ENCODE data around the gene CYP19A1. TPM values are rescaled to one million over a fixed set of nuclear protein-coding genes. Genes with fewer than 3 reads are reported as not detected.

Gene CYP19A1
- total RNA-seq, 1 experiment from 2014 or later = not detected

DNA sequence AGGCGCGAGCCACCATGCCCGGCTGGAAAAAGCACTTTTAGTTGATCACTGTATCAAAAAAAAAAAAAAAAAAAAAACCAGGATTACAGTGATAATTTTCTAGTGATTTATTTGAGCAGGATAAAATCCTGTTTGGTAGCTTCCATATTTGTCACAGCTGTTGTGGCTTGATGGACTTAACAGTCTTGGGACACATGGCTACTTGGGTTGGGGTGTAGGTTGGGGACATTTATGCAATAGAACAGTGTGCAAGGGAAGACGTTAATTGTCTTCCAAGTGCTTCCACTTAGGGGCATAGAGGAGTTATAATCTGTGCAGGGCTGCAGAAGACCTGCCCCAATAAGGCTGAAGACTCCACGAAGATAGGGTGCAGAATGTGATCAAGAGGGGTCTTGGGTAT is 136.8 kb downstream of the CYP19A1 start:
- Histone ChIP-seq H3K27me3 (ENCODE audit: control insufficient read depth, insufficient read depth, low read length) (no peaks in the 10 kb centered on the region; the same call in 1 of the 2 replicates), H3K27ac (ENCODE audit: low read length) (no peak overlapping the region), H3K36me3 (ENCODE audit: control insufficient read depth, insufficient read depth, low read length) (no peaks in the 10 kb centered on the region), H3K4me3 (ENCODE audit: low read depth in 2 of 2, low read length in 2 of 2) (no peak overlapping the region), H3K9me3 (ENCODE audit: control insufficient read depth, insufficient read depth, low read depth, low read length) (no peaks in the 10 kb centered on the region), H3K4me1 (ENCODE audit: control insufficient read depth, insufficient read depth, low read length) (no peaks in the 10 kb centered on the region)
- in situ Hi-C loops (cut with HindIII; ENCODE audit: low pct_unique_long_range_greater_than_20kb, low sequenced_read_pairs) = no loop called here
- intact Hi-C loops (cut with micrococcal nuclease; ENCODE audit: unreplicated experiment) = no loop called here
- DNase-seq (ENCODE audit: low read depth, low spot score) (no peak), ATAC-seq (no peak)
- BruUV-seq (replicated peaks) = no TSS peak
- POLR2A ChIA-PET = no interaction called here
- CTCF ChIA-PET = no interaction called here
- TF ChIP-seq, protein P1, sequence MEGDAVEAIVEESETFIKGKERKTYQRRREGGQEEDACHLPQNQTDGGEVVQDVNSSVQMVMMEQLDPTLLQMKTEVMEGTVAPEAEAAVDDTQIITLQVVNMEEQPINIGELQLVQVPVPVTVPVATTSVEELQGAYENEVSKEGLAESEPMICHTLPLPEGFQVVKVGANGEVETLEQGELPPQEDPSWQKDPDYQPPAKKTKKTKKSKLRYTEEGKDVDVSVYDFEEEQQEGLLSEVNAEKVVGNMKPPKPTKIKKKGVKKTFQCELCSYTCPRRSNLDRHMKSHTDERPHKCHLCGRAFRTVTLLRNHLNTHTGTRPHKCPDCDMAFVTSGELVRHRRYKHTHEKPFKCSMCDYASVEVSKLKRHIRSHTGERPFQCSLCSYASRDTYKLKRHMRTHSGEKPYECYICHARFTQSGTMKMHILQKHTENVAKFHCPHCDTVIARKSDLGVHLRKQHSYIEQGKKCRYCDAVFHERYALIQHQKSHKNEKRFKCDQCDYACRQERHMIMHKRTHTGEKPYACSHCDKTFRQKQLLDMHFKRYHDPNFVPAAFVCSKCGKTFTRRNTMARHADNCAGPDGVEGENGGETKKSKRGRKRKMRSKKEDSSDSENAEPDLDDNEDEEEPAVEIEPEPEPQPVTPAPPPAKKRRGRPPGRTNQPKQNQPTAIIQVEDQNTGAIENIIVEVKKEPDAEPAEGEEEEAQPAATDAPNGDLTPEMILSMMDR (IDR thresholded peaks at IDR 0.05) = no peak
- TF ChIP-seq POLR2AphosphoS5 (IDR thresholded peaks at IDR 0.05; ENCODE audit: low read depth, low read length) = no peak
- no peak for TF ChIP-seq TCF7L2 (IDR thresholded peaks at IDR 0.05; ENCODE audit: low read depth, low read length)
- no peak for TF ChIP-seq SIN3A (IDR thresholded peaks at IDR 0.05; ENCODE audit: borderline replicate concordance, insufficient read depth, low read depth, low read length)
- no peak for TF ChIP-seq REST (IDR thresholded peaks at IDR 0.05; ENCODE audit: insufficient read depth in 1 of 2, low read depth in 2 of 2, low read length in 1 of 2)

- no peaks in the 10 kb centered on the region for H3K4me1 ChIP-seq (ENCODE audit: control insufficient read depth, insufficient read depth, low read length)
- ATAC-seq (no peak), DNase-seq (ENCODE audit: low read depth, low spot score) (no peak)
- no TSS peak for BruUV-seq (replicated peaks)
- H3K4me3 ChIP-seq (ENCODE audit: low read depth in 2 of 2, low read length in 2 of 2) = no peak overlapping the region
- no peaks in the 10 kb centered on the region; the same call in 1 of the 2 replicates for H3K27me3 ChIP-seq (ENCODE audit: control insufficient read depth, insufficient read depth, low read length)
- ChIA-PET CTCF (no interaction called here), POLR2A (no interaction called here)
- no peak overlapping the region for H3K27ac ChIP-seq (ENCODE audit: low read length)
- TF ChIP-seq POLR2AphosphoS5 (IDR thresholded peaks at IDR 0.05; ENCODE audit: low read depth, low read length) (no peak), SIN3A (IDR thresholded peaks at IDR 0.05; ENCODE audit: borderline replicate concordance, insufficient read depth, low read depth, low read length) (no peak), REST (IDR thresholded peaks at IDR 0.05; ENCODE audit: insufficient read depth in 1 of 2, low read depth in 2 of 2, low read length in 1 of 2) (no peak), TCF7L2 (IDR thresholded peaks at IDR 0.05; ENCODE audit: low read depth, low read length) (no peak)
- TF ChIP-seq, protein P1 (IDR thresholded peaks at IDR 0.05) = no peak
- in situ Hi-C loops (cut with HindIII; ENCODE audit: low pct_unique_long_range_greater_than_20kb, low sequenced_read_pairs) = no loop called here
- intact Hi-C loops (cut with micrococcal nuclease; ENCODE audit: unreplicated experiment) = no loop called here
- no peaks in the 10 kb centered on the region for H3K9me3 ChIP-seq (ENCODE audit: control insufficient read depth, insufficient read depth, low read depth, low read length)
- no peaks in the 10 kb centered on the region for H3K36me3 ChIP-seq (ENCODE audit: control insufficient read depth, insufficient read depth, low read length)
Observed at GRCh38 chr15:51200792-51201191, 137.6 kb downstream of the CYP19A1 start.
